Measurements from ENCODE around the gene PPP4R3A. TPM values are rescaled to one million over a fixed set of nuclear protein-coding genes. Genes with fewer than 3 reads are reported as not detected.
A peak's percentile ranks its signal among the peaks of the same experiment; 100 is the strongest.

PPP4R3A gene
- total RNA-seq, 4 donors from 2014 or later, result 48.3 to 91.9 (median 71.5) TPM

GRCh38 chr14:91417120-91417982 lies 92.8 kb downstream of the PPP4R3A start, which contains the start of gene CCDC88C:
TSS of gene CCDC88C (minus strand) at chr14:91417820. CDS start at chr14:91417690, 130 bp downstream.
- H3K4me1 ChIP-seq, result peaks cover 23 to 65% (median 30%) of the 10 kb centered on the region in 3 donors
- H3K27ac ChIP-seq, result peak within 1 kb of the TSS; percentile 82 to 91 (median 85)
- H3K27me3 ChIP-seq, result peaks cover 0 to 16% (median 0%) of the 10 kb centered on the region in 4 donors
- no peaks in the 10 kb centered on the region for H3K9me3 ChIP-seq
- WGBS, 2 donors, result 2 to 5% methylated on average over 13 of the region's 103 CpGs
- peak within 1 kb of the TSS; percentile 59 to 90 (median 78) for H3K4me3 ChIP-seq
- intact Hi-C loops (cut with DNase I), result loop anchor here (10.0 kb wide), 1 partner anchor 53 kb away; no protein-coding TSS in a partner anchor
- H3K36me3 ChIP-seq, result peaks cover 0 to 6% (median 0%) of the 10 kb centered on the region in 3 donors
- TF ChIP-seq POLR2A (IDR thresholded peaks at IDR 0.05), result peak in 1 of 4 donors; percentile 52
- TF ChIP-seq, protein P1, sequence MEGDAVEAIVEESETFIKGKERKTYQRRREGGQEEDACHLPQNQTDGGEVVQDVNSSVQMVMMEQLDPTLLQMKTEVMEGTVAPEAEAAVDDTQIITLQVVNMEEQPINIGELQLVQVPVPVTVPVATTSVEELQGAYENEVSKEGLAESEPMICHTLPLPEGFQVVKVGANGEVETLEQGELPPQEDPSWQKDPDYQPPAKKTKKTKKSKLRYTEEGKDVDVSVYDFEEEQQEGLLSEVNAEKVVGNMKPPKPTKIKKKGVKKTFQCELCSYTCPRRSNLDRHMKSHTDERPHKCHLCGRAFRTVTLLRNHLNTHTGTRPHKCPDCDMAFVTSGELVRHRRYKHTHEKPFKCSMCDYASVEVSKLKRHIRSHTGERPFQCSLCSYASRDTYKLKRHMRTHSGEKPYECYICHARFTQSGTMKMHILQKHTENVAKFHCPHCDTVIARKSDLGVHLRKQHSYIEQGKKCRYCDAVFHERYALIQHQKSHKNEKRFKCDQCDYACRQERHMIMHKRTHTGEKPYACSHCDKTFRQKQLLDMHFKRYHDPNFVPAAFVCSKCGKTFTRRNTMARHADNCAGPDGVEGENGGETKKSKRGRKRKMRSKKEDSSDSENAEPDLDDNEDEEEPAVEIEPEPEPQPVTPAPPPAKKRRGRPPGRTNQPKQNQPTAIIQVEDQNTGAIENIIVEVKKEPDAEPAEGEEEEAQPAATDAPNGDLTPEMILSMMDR (IDR thresholded peaks at IDR 0.05), result no peak
- DNase-seq, result peak; percentile 15

DNA sequence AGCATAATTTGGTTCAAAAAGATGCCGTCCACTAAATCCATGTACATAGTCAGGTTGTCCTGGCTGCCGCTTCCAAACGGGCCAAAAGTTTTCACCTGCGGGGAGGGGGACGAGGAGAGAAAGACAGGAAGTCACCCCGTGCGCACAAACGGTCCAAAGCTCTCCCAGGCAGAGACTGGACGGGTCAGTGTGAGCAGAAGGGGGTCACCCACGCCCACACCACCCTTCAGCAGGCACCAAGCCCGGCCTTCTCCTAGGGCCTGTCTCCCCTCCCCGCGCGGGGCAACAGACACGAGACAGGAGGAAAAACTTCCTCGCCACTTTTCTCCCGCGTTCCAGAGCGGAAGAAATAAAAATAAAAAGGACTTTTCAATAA lies 93.4 kb downstream of the PPP4R3A start:
- intact Hi-C loops (cut with DNase I), result loop anchor here (10.0 kb wide), 1 partner anchor 52 kb away; no protein-coding TSS in a partner anchor
- 8 to 15% methylated on average over 11 to 14 of the region's 19 CpGs for WGBS, 2 donors
- peaks cover 0 to 16% (median 0%) of the 10 kb centered on the region in 4 donors for H3K27me3 ChIP-seq
- TF ChIP-seq, protein P1 (IDR thresholded peaks at IDR 0.05), result no peak
- TF ChIP-seq POLR2A (IDR thresholded peaks at IDR 0.05), result no peak
- peaks cover 23 to 65% (median 30%) of the 10 kb centered on the region in 3 donors for H3K4me1 ChIP-seq
- H3K36me3 ChIP-seq, result peaks cover 0 to 7% (median 0%) of the 10 kb centered on the region in 3 donors
- no peaks in the 10 kb centered on the region for H3K9me3 ChIP-seq
- no peak for DNase-seq
- peak overlapping the region; percentile 59 to 90 (median 78) for H3K4me3 ChIP-seq
- H3K27ac ChIP-seq, result peak overlapping the region; percentile 82 to 91 (median 85)

GRCh38 chr14:91415794-91416743 lies 94.0 kb downstream of the PPP4R3A start:
- H3K27ac ChIP-seq, result peak overlapping the region; percentile 82 to 91 (median 85)
- H3K4me3 ChIP-seq, result peak overlapping the region; percentile 59 to 90 (median 78)
- peaks cover 0 to 7% (median 0%) of the 10 kb centered on the region in 3 donors for H3K36me3 ChIP-seq
- H3K27me3 ChIP-seq, result peaks cover 0 to 16% (median 0%) of the 10 kb centered on the region in 4 donors
- peak in 1 of 4 donors; percentile 39 for TF ChIP-seq POLR2A (IDR thresholded peaks at IDR 0.05)
- TF ChIP-seq, protein P1 (IDR thresholded peaks at IDR 0.05), result no peak
- peaks cover 23 to 68% (median 34%) of the 10 kb centered on the region in 3 donors for H3K4me1 ChIP-seq
- DNase-seq, result peak; percentile 13
- WGBS, 2 donors, result 14 to 30% methylated on average over 18 of the region's 18 CpGs
- intact Hi-C loops (cut with DNase I), result loop anchor here (10.0 kb wide), 1 partner anchor 51 kb away; no protein-coding TSS in a partner anchor
- no peaks in the 10 kb centered on the region for H3K9me3 ChIP-seq

GRCh38 chr14:91414475-91414833 lies 95.7 kb downstream of the PPP4R3A start:
- Histone ChIP-seq H3K4me1 (peaks cover 23 to 80% (median 44%) of the 10 kb centered on the region in 3 donors), H3K36me3 (peaks cover 0 to 7% (median 0%) of the 10 kb centered on the region in 3 donors), H3K4me3 (peak overlapping the region in 1 of 4 donors; percentile 90), H3K27me3 (peaks cover 0 to 16% (median 0%) of the 10 kb centered on the region in 4 donors), H3K27ac (peak overlapping the region; percentile 30 to 91 (median 56)), H3K9me3 (no peaks in the 10 kb centered on the region)
- no peak for TF ChIP-seq POLR2A (IDR thresholded peaks at IDR 0.05)
- TF ChIP-seq, protein P1 (IDR thresholded peaks at IDR 0.05), result no peak
- WGBS, 2 donors, result 83 to 89% methylated on average over 3 of the region's 3 CpGs
- no peak for DNase-seq
- intact Hi-C loops (cut with DNase I), result loop anchor here (10.0 kb wide), 1 partner anchor 50 kb away; no protein-coding TSS in a partner anchor

Measured in esophagus squamous epithelium (tissue), 5 donors.